GM12891 (cell line): ENCODE results near the gene AK1.

Experiments
- POLR2A ChIP-seq: IDR thresholded peaks from 2 replicates; pipeline ENCODE4 v1.6.1; 2011; ENCODE audit warnings: low read depth, low read length, control low read depth
- POLR2AphosphoS5 ChIP-seq: IDR thresholded peaks from 2 replicates; pipeline ENCODE4 v1.6.1; 2011; ENCODE audit warnings: low read depth, low read length, control low read depth
- TAF1 ChIP-seq: IDR thresholded peaks from 2 replicates; pipeline ENCODE4 v1.6.1; 2011; ENCODE audit warnings: low read depth, low read length, control low read depth

DNA sequence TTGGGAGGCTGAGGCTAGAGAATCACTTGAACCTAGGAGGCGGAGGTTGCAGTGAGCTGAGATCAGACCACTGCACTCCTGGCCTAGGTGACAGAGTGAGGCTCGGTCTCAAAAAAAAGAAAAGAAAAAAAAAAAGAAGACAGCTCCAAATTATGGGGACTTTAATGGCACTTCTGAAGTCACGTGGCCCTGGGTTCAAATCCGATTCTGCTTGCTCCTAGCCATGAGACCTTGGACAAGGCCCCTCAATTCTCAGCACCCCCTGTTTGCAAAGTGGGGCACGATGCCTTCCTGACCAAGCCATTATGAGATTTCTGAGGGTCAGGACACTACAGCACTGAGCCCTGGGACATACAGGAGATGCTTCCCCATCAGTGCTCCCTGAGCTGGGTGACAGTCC, 22.0 kb downstream of the AK1 start:
- TF ChIP-seq POLR2A = no peak
- TF ChIP-seq POLR2AphosphoS5 = no peak
- TF ChIP-seq TAF1 = no peak
